H1 (cell line): ENCODE measurements around the gene SEMA6D. TPM values are rescaled to one million over a fixed set of nuclear protein-coding genes. Genes with fewer than 3 reads are reported as not detected.

Experiments
- CTCF ChIA-PET: fragments of 300-600 bp; sonication (Branson Sonifier 250); formaldehyde crosslinking; loops from one replicate; lab custom pipeline; 2021; ENCODE audit not compliant: partially characterized antibody; lab: Charles Lee
- POLR2A ChIA-PET: fragments of 300-600 bp; sonication (Branson Sonifier 250); formaldehyde crosslinking; loops from one replicate; lab custom pipeline; 2021; ENCODE audit warnings: inconsistent platforms; ENCODE audit not compliant: partially characterized antibody; lab: Charles Lee
- DNase-seq, 2 experiments: peaks; one replicate each; pipeline versions ENCODE4 v3.0.0 to v3.0.0-alpha.2; 2010 to 2022; ENCODE audit warnings: low spot score in 2 of 2, low read depth in 1 of 2, mixed read lengths in 1 of 2
- FAIRE-seq: peaks from 2 replicates; lab custom pipeline; 2011; peaks lifted over from hg19 to GRCh38; lab: Jason Lieb, UNC
- H2AFZ ChIP-seq: 2 replicates; pipeline ENCODE4 v1.8.1; 2012; ENCODE audit warnings: low read length, inconsistent platforms
- H2AK5ac ChIP-seq: 2 replicates; pipeline ENCODE4 v1.6.1; 2013; ENCODE audit warnings: low read depth, low read length
- H2BK120ac ChIP-seq: replicated peaks from 2 replicates; pipeline ENCODE3; 2013; ENCODE audit warnings: low read depth, low read length, inconsistent platforms
- H2BK12ac ChIP-seq: 2 replicates; pipeline ENCODE4 v1.6.1; 2013; ENCODE audit warnings: low read depth, low read length
- H2BK15ac ChIP-seq: 2 replicates; pipeline ENCODE4 v1.6.1; 2013; ENCODE audit warnings: low read length
- H2BK20ac ChIP-seq: 2 replicates; pipeline ENCODE4 v1.6.1; 2013; ENCODE audit warnings: low read length
- H2BK5ac ChIP-seq: 2 replicates; pipeline ENCODE4 v1.6.1; 2013; ENCODE audit warnings: low read depth, low read length
- H3K14ac ChIP-seq: 2 replicates; pipeline ENCODE4 v1.6.1; 2013; ENCODE audit warnings: inconsistent platforms; ENCODE audit not compliant: insufficient read length
- H3K18ac ChIP-seq: 2 replicates; pipeline ENCODE4 v1.6.1; 2013; ENCODE audit warnings: low read length; ENCODE audit errors: extremely low read depth
- H3K23ac ChIP-seq: 2 replicates; pipeline ENCODE4 v1.6.1; 2013; ENCODE audit warnings: inconsistent platforms; ENCODE audit not compliant: insufficient read length
- H3K23me2 ChIP-seq: 2 replicates; pipeline ENCODE4 v1.6.1; 2013; ENCODE audit warnings: low read depth, low read length
- H3K27ac ChIP-seq: 2 replicates; pipeline ENCODE4 v1.6.1; 2011; ENCODE audit warnings: low read depth, low read length, inconsistent platforms
- H3K27me3 ChIP-seq, 4 experiments: replicated peaks in 1 of 4; 1 replicate in 1 of 4; 2 replicates in 3 of 4; pipeline versions ENCODE4 v1.6.1 to v1.8.1; 2011 to 2013; ENCODE audit warnings: low read length in 3 of 4, mild to moderate bottlenecking in 3 of 4, inconsistent platforms in 2 of 4, mixed read lengths in 2 of 4, moderate library complexity in 1 of 4; ENCODE audit not compliant: control insufficient read depth in 3 of 4, insufficient read depth in 3 of 4; ENCODE audit errors: extremely low read depth in 1 of 4
- H3K36me3 ChIP-seq, 4 experiments: 2 replicates each; pipeline versions ENCODE4 v1.6.1 to v1.8.1; 2011 to 2013; ENCODE audit warnings: mild to moderate bottlenecking in 4 of 4, low read length in 3 of 4, moderate library complexity in 2 of 4, control low read depth in 1 of 4, inconsistent platforms in 1 of 4; ENCODE audit not compliant: insufficient read depth in 4 of 4, control insufficient read depth in 2 of 4
- H3K4ac ChIP-seq: replicated peaks from 2 replicates; pipeline ENCODE3; 2013; ENCODE audit warnings: low read length, low read depth, mixed read lengths, inconsistent platforms; ENCODE audit not compliant: insufficient read length
- H3K4me1 ChIP-seq, 4 experiments: replicated peaks in 1 of 4; 1 replicate in 1 of 4; 2 replicates in 3 of 4; pipeline versions ENCODE4 v1.6.1 to v1.8.1; 2011 to 2013; ENCODE audit warnings: low read length in 3 of 4, inconsistent platforms in 2 of 4, mixed read lengths in 1 of 4; ENCODE audit not compliant: insufficient read depth in 4 of 4, control insufficient read depth in 3 of 4
- H3K4me2 ChIP-seq, 2 experiments: 2 replicates each; pipeline versions ENCODE4 v1.6.1 to v1.8.1; 2011 to 2013; ENCODE audit warnings: low read depth in 2 of 2, low read length in 2 of 2, control low read depth in 1 of 2, inconsistent platforms in 1 of 2, mild to moderate bottlenecking in 1 of 2; ENCODE audit not compliant: insufficient read depth in 1 of 2
- H3K4me3 ChIP-seq, 4 experiments: fragments of 200-600, 300-600 bp in 1 of 4; sonication (generic), shearing (Covaris generic), sonication (Bioruptor Twin) in 1 of 4; 2 replicates each; pipeline versions ENCODE4 v1.5.1 to v1.8.1; 2011 to 2016; ENCODE audit warnings: low read length in 4 of 4, low read depth in 3 of 4, control low read depth in 2 of 4, inconsistent platforms in 2 of 4, mild to moderate bottlenecking in 2 of 4, mixed read lengths in 1 of 4, moderate library complexity in 1 of 4; ENCODE audit not compliant: insufficient read depth in 2 of 4; ENCODE audit errors: extremely low read depth in 1 of 4
- H3K56ac ChIP-seq: replicated peaks from 2 replicates; pipeline ENCODE3; 2013; ENCODE audit warnings: low read depth, mild to moderate bottlenecking, mixed read lengths, low read length, inconsistent platforms; ENCODE audit not compliant: insufficient read length
- H3K79me1 ChIP-seq: 2 replicates; pipeline ENCODE4 v1.6.1; 2013; ENCODE audit warnings: low read depth, low read length, control low read depth
- H3K79me2 ChIP-seq, 2 experiments: 2 replicates each; pipeline versions ENCODE4 v1.6.1 to v1.8.1; 2012 to 2013; ENCODE audit warnings: low read length in 2 of 2, mild to moderate bottlenecking in 2 of 2, inconsistent platforms in 1 of 2; ENCODE audit not compliant: insufficient read depth in 2 of 2, control insufficient read depth in 1 of 2
- H3K9ac ChIP-seq, 4 experiments: replicated peaks in 1 of 4; 1 replicate in 1 of 4; 2 replicates in 3 of 4; pipeline versions ENCODE4 v1.6.1 to v1.8.1; 2011 to 2013; ENCODE audit warnings: low read depth in 3 of 4, low read length in 3 of 4, control low read depth in 2 of 4, mild to moderate bottlenecking in 2 of 4, moderate library complexity in 2 of 4, inconsistent platforms in 1 of 4; ENCODE audit errors: extremely low read depth in 1 of 4
- H3K9me3 ChIP-seq, 2 experiments: 2 replicates each; pipeline versions ENCODE4 v1.6.1 to v1.8.1; 2012 to 2013; ENCODE audit warnings: mild to moderate bottlenecking in 2 of 2, moderate library complexity in 2 of 2, control low read depth in 1 of 2, inconsistent platforms in 1 of 2, low read depth in 1 of 2, low read length in 1 of 2, mixed read lengths in 1 of 2; ENCODE audit not compliant: insufficient read depth in 2 of 2
- H4K20me1 ChIP-seq, 2 experiments: replicated peaks in 1 of 2; 2 replicates each; pipeline versions ENCODE3 to v1.8.1; 2011 to 2013; ENCODE audit warnings: inconsistent platforms in 2 of 2, low read length in 2 of 2, mild to moderate bottlenecking in 1 of 2; ENCODE audit not compliant: insufficient read depth in 2 of 2, control insufficient read depth in 1 of 2
- H4K5ac ChIP-seq: 2 replicates; pipeline ENCODE4 v1.6.1; 2013; ENCODE audit warnings: low read length, low read depth, mixed read lengths, inconsistent platforms; ENCODE audit not compliant: insufficient read length
- H4K8ac ChIP-seq: 2 replicates; pipeline ENCODE4 v1.8.0; 2013; ENCODE audit warnings: mild to moderate bottlenecking, moderate library complexity, low read length, inconsistent platforms; ENCODE audit not compliant: insufficient read depth; ENCODE audit errors: extremely low read depth
- H4K91ac ChIP-seq: replicated peaks from 2 replicates; pipeline ENCODE3; 2013; ENCODE audit warnings: low read length, mixed read lengths, inconsistent platforms; ENCODE audit not compliant: insufficient read length
- CBX5 ChIP-seq: fragments of 300-800, 300-1000 bp; sonication (generic); IDR thresholded peaks from 2 replicates; pipeline ENCODE4 v1.7.1; 2016; ENCODE audit warnings: antibody characterized with exemption, low read length, low read depth
- WGBS, 2 experiments: shearing (Covaris generic) in 1 of 2; methylation state at CpG; one replicate each; pipeline versions ENCODE4 v1.1.6 to v1.1.7; 2013 to 2015; ENCODE audit warnings: low lambda C conversion rate in 2 of 2, mixed read lengths in 2 of 2, inconsistent platforms in 1 of 2, low coverage in 1 of 2, missing lambda C conversion rate in 1 of 2; ENCODE audit not compliant: insufficient replicate concordance in 2 of 2, insufficient coverage in 1 of 2, insufficient read length in 1 of 2; ENCODE audit errors: extremely low coverage in 1 of 2, missing lambda C conversion rate in 1 of 2; 5-methylcytosine and 5-hydroxymethylcytosine counted together
- polyA plus RNA-seq, 7 experiments: library from polyadenylated mRNA; depleted of rRNA in 3 of 7; stranded (reverse) in 5 of 7; unstranded in 2 of 7; fragments of >200 nt in 5 of 7; fragments of 200-250 nt in 2 of 7; gene quantifications; 1 replicate in 5 of 7; 2 replicates in 1 of 7; 4 replicates in 1 of 7; pipeline versions ENCODE4 v1.2.1 to v1.2.3, GENCODE V29; 2011 to 2013; ENCODE audit warnings: missing spikeins in 2 of 7, mixed read lengths in 2 of 7
- total RNA-seq: library from RNA; stranded (reverse); fragmentation: NEBNext Ultra II Directional; extraction: Animal tissue kit (Norgen Biotek cat#: 25700); gene quantifications from 2 replicates; pipeline ENCODE4 v1.2.1, GENCODE V29; 2021

Gene SEMA6D
- total and polyA plus RNA-seq, 2 of the 8 experiments (the other 6 are each of a cell fraction or from before 2014, with no cell fraction given) = 2.2 to 3.8 TPM

DNA sequence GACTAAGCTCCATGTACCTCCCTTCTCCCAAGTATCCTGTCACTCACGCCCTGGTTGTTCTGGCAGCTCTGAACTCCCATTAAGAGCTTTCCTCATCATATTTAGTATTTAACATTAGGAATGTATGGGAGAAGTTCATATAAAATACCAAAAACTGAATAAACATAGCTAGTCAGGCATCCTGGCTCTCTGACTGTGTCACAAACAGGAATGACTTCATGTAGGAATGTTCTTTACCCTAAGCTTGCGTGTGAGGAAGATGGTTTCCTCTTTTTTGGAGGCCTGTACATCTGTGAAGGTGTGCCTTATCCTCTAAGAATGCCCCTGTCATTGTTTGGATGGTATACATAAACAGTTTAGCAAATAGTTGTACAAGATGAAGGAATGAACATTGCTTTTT is 38.6 kb downstream of the SEMA6D start:
- Histone ChIP-seq H4K20me1 (no peaks in the 10 kb centered on the region), H3K4me3 (no peak overlapping the region), H4K8ac (no peak overlapping the region), H3K27me3 (no peaks in the 10 kb centered on the region), H2BK5ac (no peak overlapping the region), H3K4me1 (peaks cover 0 to 10% (median under 1%) of the 10 kb centered on the region in 4 experiments; a peak in 1 of 7 replicates), H3K4me2 (no peak overlapping the region), H2AFZ (no peak overlapping the region), H3K23me2 (no peaks in the 10 kb centered on the region), H3K23ac (no peak overlapping the region), H2BK12ac (no peak overlapping the region), H3K9ac (no peak overlapping the region), H3K4ac (no peak overlapping the region), H3K18ac (no peak overlapping the region), H2BK15ac (no peak overlapping the region), H3K9me3 (peaks cover 12% of the 10 kb centered on the region in 2 experiments; a peak in 3 of 4 replicates), H2BK20ac (no peak overlapping the region), H4K5ac (no peak overlapping the region), H2AK5ac (no peak overlapping the region), H3K27ac (no peak overlapping the region), H3K79me2 (no peaks in the 10 kb centered on the region), H3K36me3 (0 out of 8 replicates have a peak, but pooled peaks cover 0 to 5% (median 0%) of the 10 kb centered on the region in 4 experiments), H3K56ac (no peak overlapping the region), H3K14ac (no peak overlapping the region), H3K79me1 (no peaks in the 10 kb centered on the region), H2BK120ac (no peak overlapping the region), H4K91ac (no peak overlapping the region)
- no peak for FAIRE-seq
- TF ChIP-seq CBX5 = no peak
- 92% methylated on average over 2 of the region's 2 CpGs; no CpG with 5 or more reads in 1 of the 2 experiments for WGBS, 2 experiments
- ChIA-PET CTCF (interaction anchor here (1.3 kb wide), 1 partner anchor 156 kb away, joined by 3 read pairs; no protein-coding TSS in a partner anchor), POLR2A (interaction anchor here (0.5 kb wide), 1 partner anchor 10 kb away, joined by 3 read pairs; no protein-coding TSS in a partner anchor)
- DNase-seq = no peak
